Parathyroid adenoma (tissue), 2 donors: ENCODE results near the gene PDE9A.

Experiments used
- H2AFZ ChIP-seq: fragments of 300-600 bp; sonication (generic); one replicate; pipeline ENCODE4 v1.7.0; 2017; ENCODE audit warnings: antibody characterized with exemption, mild to moderate bottlenecking
- H3K27ac ChIP-seq: fragments of 300-600 bp; sonication (generic); one replicate; pipeline ENCODE4 v1.7.0; 2017
- H3K27me3 ChIP-seq: fragments of 300-600 bp; sonication (generic); one replicate; pipeline ENCODE4 v1.7.0; 2017; ENCODE audit warnings: low read length; ENCODE audit not compliant: control insufficient read depth, insufficient read depth
- H3K36me3 ChIP-seq: fragments of 300-600 bp; sonication (generic); one replicate; pipeline ENCODE4 v1.7.0; 2017; ENCODE audit warnings: low read length; ENCODE audit not compliant: control insufficient read depth, insufficient read depth
- H3K4me1 ChIP-seq: fragments of 300-600 bp; sonication (generic); one replicate; pipeline ENCODE4 v1.7.0; 2017; ENCODE audit warnings: control low read depth
- H3K4me2 ChIP-seq: fragments of 300-600 bp; sonication (generic); one replicate; pipeline ENCODE4 v1.7.0; 2017; ENCODE audit warnings: low read length
- H3K4me3 ChIP-seq: fragments of 300-600 bp; sonication (generic); one replicate; pipeline ENCODE4 v1.7.0; 2017; ENCODE audit warnings: low read depth, low read length
- H3K79me2 ChIP-seq: fragments of 300-600 bp; sonication (generic); one replicate; pipeline ENCODE4 v1.7.0; 2017; ENCODE audit warnings: control low read depth
- H3K9ac ChIP-seq: fragments of 300-600 bp; sonication (generic); one replicate; pipeline ENCODE4 v1.7.0; 2017; ENCODE audit warnings: mild to moderate bottlenecking
- H3K9me3 ChIP-seq: fragments of 300-600 bp; sonication (generic); one replicate; pipeline ENCODE4 v1.7.0; 2017; ENCODE audit warnings: low read length; ENCODE audit not compliant: control insufficient read depth
- TF ChIP-seq, protein P1 (sequence below): fragments of 300-600 bp; sonication (generic); IDR thresholded peaks from one replicate; pipeline ENCODE4 v1.7.0; 2017; ENCODE audit warnings: antibody characterized with exemption, mild to moderate bottlenecking
- donor health status: primary hyperparathyroidism.

Gene PDE9A

DNA sequence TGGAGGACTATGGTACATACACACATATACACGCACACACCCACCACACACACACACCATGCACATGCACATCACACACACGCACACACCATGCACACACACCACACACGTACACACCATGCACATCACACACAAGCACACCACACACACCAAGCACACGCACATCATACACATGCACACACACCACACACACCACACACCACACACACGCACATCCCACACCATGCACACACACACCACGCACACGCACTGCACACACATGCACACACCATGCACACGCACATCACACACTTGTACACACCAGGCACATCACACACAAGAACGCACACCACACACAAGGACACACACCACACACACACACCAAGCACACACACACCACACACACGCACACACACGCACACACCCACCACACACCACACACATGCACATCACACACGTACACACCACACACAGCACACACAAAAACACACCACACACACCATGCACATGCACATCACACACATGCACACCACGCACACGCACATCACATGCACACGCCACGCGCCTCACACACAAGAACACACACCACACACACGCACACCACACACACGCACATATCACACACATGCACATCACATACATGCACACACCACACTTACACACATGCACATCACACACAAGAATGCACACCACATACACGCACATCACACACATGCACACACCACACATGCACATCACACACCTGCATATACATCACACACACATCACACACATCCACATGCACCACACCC is 9.2 kb downstream of the PDE9A start:
- no peak overlapping the region for H2AFZ ChIP-seq
- TF ChIP-seq, protein P1, sequence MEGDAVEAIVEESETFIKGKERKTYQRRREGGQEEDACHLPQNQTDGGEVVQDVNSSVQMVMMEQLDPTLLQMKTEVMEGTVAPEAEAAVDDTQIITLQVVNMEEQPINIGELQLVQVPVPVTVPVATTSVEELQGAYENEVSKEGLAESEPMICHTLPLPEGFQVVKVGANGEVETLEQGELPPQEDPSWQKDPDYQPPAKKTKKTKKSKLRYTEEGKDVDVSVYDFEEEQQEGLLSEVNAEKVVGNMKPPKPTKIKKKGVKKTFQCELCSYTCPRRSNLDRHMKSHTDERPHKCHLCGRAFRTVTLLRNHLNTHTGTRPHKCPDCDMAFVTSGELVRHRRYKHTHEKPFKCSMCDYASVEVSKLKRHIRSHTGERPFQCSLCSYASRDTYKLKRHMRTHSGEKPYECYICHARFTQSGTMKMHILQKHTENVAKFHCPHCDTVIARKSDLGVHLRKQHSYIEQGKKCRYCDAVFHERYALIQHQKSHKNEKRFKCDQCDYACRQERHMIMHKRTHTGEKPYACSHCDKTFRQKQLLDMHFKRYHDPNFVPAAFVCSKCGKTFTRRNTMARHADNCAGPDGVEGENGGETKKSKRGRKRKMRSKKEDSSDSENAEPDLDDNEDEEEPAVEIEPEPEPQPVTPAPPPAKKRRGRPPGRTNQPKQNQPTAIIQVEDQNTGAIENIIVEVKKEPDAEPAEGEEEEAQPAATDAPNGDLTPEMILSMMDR = no peak
- H3K4me2 ChIP-seq = no peak overlapping the region
- no peaks in the 10 kb centered on the region for H3K27me3 ChIP-seq
- H3K4me3 ChIP-seq = no peak overlapping the region
- peaks cover 5% of the 10 kb centered on the region for H3K79me2 ChIP-seq
- no peaks in the 10 kb centered on the region for H3K9me3 ChIP-seq
- H3K9ac ChIP-seq = no peak overlapping the region
- H3K27ac ChIP-seq = no peak overlapping the region
- H3K4me1 ChIP-seq = no peaks in the 10 kb centered on the region
- H3K36me3 ChIP-seq = no peaks in the 10 kb centered on the region

- Histone ChIP-seq H3K4me1 (no peaks in the 10 kb centered on the region), H3K4me2 (no peak overlapping the region), H3K79me2 (peaks cover 2% of the 10 kb centered on the region), H3K36me3 (no peaks in the 10 kb centered on the region), H3K4me3 (no peak overlapping the region), H3K9me3 (no peaks in the 10 kb centered on the region), H3K9ac (no peak overlapping the region), H2AFZ (no peak overlapping the region), H3K27me3 (no peaks in the 10 kb centered on the region), H3K27ac (no peak overlapping the region)
- TF ChIP-seq, protein P1 = no peak
Measured at GRCh38 chr21:42663200-42663750, 9.9 kb downstream of the PDE9A start.

DNA sequence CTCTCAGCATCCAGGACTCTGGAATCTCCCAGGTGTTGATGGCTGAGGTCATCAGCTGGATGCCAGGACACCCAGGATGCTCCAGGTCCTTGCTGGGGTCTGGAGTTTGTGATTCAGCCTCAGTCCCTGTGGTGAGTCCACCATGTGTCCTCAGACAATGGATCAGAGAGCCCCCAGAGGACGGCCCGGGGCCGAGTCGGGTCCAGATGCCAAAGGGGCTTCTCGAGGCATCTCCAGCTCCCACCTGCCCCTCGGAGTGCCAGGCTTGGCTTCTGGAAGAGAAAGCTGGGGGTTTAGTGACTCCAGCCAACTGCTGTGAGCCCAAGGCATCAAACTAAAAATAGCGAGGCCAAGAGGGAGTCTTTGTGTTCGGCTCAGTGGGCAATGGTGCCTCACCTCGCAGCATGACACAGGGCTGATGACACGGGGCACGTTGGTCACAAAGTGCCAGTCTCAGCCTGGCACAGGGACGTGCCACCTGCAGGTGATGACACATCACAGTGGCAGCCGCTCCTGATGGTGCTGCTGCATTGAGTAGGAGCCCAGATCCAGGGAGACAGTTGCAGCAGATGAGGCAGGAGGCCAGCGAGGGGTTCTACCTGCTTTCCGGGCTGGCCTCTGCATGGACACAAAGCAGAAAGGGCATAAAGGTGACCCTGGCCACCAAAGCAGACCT is 10.6 kb downstream of the PDE9A start:
- TF ChIP-seq, protein P1 = no peak
- Histone ChIP-seq H2AFZ (no peak overlapping the region), H3K4me2 (no peak overlapping the region), H3K27me3 (no peaks in the 10 kb centered on the region), H3K9me3 (no peaks in the 10 kb centered on the region), H3K79me2 (peaks cover 2% of the 10 kb centered on the region), H3K9ac (no peak overlapping the region), H3K4me3 (no peak overlapping the region), H3K4me1 (no peaks in the 10 kb centered on the region), H3K27ac (no peak overlapping the region), H3K36me3 (no peaks in the 10 kb centered on the region)

DNA sequence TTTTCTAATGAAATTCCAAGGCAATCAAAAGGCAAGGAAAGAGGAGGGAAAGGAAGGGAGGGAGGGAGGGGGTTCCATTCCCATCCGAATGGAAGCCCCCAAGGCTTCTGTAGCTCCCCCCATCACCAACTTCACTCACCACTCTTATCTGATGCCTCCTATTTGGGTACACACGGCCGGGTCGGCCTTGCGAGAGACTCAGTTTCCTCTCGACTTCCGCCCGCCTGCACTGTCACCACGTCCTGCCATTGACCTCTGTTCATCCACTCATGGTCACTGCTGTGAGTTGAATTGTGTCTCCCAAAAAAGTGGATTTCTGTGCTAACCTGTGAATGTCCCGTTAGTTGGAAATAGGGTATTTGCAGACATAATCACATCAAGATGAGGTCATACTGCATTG is 11.2 kb downstream of the PDE9A start:
- Histone ChIP-seq H2AFZ (no peak overlapping the region), H3K27me3 (no peaks in the 10 kb centered on the region), H3K79me2 (peaks cover 2% of the 10 kb centered on the region), H3K27ac (no peak overlapping the region), H3K9ac (no peak overlapping the region), H3K36me3 (no peaks in the 10 kb centered on the region), H3K9me3 (no peaks in the 10 kb centered on the region), H3K4me1 (no peaks in the 10 kb centered on the region), H3K4me3 (no peak overlapping the region), H3K4me2 (no peak overlapping the region)
- TF ChIP-seq, protein P1 = no peak
